Stimulated activated memory B cell treated with anti-CD40 and anti-IgM and Interleukin-4, amounts not matched to agents 10 μg/mL and 1 μg/mL and 100 μg/mL, for 72 hours (primary cell): ENCODE results near the gene NFATC1.

ENCODE experiments used
- ATAC-seq: fragments of 150-1000 bp; cut with Tn5 transposase; 2 replicates; pipeline ENCODE4 v1.10.0; 2021
- H3K27ac Mint-ChIP-seq: one replicate; pipeline ENCODE4 v1.8.0; 2022; ENCODE audit warnings: mild to moderate bottlenecking, mixed read lengths
- H3K27me3 Mint-ChIP-seq: one replicate; pipeline ENCODE4 v1.8.0; 2022; ENCODE audit warnings: mixed read lengths
- H3K36me3 Mint-ChIP-seq: one replicate; pipeline ENCODE4 v1.8.0; 2022; ENCODE audit warnings: mixed read lengths
- H3K4me1 Mint-ChIP-seq: one replicate; pipeline ENCODE4 v1.8.0; 2022; ENCODE audit warnings: mixed read lengths
- H3K4me3 Mint-ChIP-seq: one replicate; pipeline ENCODE4 v1.8.0; 2022; ENCODE audit warnings: mild to moderate bottlenecking, moderate library complexity, mixed read lengths
- H3K9me3 Mint-ChIP-seq: one replicate; pipeline ENCODE4 v1.8.0; 2022; ENCODE audit warnings: mixed read lengths

NFATC1 gene

DNA sequence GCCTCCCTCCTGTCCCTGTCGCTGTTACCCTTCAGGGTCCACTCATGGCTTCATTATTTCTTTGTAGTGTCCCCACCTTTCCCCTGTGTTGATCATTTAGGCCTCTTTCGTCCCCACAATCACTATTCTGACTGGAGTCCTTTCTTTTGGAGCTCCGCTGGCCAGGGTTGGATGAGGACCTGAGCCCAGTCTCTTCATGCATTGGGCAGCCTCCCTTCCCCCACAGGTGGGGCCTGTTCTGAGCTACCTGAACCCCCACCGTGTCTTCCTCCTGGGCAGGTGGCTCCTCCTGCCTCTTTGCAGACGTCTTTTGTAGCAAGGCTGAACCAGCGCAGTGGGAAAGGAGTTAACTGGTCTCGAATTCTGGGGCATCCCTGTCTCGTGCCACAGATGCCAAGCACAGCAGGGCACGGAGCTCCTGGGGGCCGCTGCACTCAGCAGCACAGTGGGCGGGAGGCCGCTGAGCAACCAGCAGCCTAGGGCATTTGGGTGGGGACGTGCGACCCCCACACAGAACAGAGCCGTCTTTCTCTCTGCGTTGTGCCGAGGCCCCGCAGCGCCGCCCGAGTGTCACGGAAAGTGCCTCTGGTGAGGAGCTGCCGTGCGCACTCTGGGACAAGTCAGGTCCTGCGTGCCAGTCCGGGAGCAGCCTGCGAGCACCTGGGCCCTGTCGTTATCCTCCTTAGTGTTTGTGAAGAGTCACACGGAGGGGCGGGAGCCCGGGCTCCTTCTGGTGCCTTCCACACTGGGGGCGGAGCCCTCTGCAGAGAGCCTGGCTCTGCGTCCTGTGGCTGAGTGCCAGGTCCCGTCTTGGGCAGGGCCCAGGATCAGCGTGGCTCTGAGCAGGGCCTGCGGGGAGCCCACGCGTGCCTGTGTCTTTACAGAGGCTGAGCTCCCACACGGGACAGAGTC lies 130.1 kb downstream of the NFATC1 start:
- ATAC-seq, result no peak
- H3K9me3 Mint-ChIP-seq, result peaks cover 3% of the 10 kb centered on the region
- H3K36me3 Mint-ChIP-seq, result peaks cover 45% of the 10 kb centered on the region
- peaks cover 62% of the 10 kb centered on the region for H3K4me1 Mint-ChIP-seq
- peak overlapping the region; percentile 95 for H3K27ac Mint-ChIP-seq
- no peaks in the 10 kb centered on the region for H3K27me3 Mint-ChIP-seq
- peak overlapping the region; percentile 63 for H3K4me3 Mint-ChIP-seq

DNA sequence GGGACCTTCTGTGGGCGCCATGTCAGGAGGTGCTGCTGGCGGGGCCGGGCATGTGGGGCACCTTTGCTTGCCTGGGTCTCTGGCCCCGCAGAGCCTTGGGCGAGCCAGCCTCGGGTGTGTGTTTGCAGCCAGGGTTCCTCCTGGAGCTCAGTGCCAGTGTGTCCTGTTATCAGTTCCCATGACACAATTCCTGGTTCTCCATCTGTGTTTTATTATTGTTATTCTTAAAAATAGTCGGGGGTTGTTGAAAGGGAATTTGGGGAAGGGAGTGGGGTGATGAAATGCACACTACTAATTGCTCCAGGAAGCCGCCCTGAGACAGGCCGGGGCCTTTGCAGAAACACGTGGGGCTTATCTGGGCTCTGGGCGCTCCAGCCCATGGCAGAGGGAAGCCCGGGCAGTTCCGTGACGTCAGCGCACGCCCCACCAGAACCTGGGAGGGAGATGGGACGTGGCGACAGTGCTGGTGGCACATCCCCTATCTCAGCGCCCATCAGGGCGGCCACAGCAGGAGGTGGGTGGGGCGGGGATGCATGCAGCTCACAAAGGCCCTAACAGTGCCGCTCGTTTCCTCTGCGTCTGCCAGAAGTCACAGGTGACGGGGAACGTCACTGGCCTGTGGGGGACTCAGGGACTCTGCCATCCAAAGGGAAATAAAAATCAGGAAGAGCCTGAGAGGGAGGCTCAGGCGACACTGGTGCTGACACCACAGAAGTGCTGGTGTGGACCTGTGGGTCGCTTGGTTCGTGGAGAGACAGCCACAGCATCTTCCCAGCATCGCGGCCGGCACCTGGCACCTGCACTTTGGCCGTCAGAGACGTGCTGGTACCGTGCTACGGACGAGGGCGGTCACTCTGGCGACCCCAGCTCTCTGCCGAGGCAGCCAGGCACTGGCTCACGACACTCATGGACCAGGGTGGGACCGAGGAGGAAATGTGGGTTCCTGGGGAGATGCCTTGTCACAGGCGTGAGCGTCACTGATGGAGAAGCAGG lies 131.0 kb downstream of the NFATC1 start:
- peak overlapping the region; percentile 95 for H3K27ac Mint-ChIP-seq
- H3K4me3 Mint-ChIP-seq, result no peak overlapping the region
- H3K9me3 Mint-ChIP-seq, result peaks cover 3% of the 10 kb centered on the region
- H3K27me3 Mint-ChIP-seq, result no peaks in the 10 kb centered on the region
- ATAC-seq, result no peak
- H3K36me3 Mint-ChIP-seq, result peaks cover 48% of the 10 kb centered on the region
- H3K4me1 Mint-ChIP-seq, result peaks cover 53% of the 10 kb centered on the region

DNA sequence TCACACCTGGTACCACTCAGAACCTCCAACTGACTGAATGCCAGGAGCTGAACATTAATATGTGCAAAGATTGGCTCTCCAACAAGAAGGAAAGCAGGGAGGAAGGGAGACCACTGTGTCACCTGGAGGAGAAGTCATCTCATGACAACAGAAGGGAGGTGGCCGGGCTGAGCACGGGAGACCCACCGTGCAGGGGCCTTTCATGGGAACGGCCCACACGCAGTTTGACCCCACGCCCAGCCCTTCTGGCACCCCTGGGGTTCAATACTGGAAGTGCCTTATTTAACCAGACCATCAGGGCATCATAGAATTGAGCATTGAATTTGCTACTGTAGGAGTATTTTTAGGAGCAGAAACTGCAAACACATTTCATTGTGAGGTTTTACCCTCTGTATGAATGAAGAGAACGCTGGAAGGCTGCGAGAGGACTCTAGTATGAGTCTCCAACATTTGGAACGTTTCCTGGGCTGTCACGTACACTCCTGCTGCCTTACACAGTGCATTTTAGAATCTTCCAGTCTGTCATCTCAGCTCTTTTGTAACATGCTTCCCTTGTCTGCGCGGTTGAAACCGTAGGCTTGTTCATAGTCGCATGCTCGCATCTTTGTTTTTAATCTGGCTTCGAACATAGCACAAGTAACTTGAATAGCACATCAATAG lies 132.1 kb downstream of the NFATC1 start:
- no peaks in the 10 kb centered on the region for H3K27me3 Mint-ChIP-seq
- H3K9me3 Mint-ChIP-seq, result peaks cover 3% of the 10 kb centered on the region
- H3K4me3 Mint-ChIP-seq, result no peak overlapping the region
- H3K36me3 Mint-ChIP-seq, result peaks cover 48% of the 10 kb centered on the region
- ATAC-seq, result no peak
- H3K4me1 Mint-ChIP-seq, result peaks cover 42% of the 10 kb centered on the region
- H3K27ac Mint-ChIP-seq, result peak overlapping the region; percentile 24

DNA sequence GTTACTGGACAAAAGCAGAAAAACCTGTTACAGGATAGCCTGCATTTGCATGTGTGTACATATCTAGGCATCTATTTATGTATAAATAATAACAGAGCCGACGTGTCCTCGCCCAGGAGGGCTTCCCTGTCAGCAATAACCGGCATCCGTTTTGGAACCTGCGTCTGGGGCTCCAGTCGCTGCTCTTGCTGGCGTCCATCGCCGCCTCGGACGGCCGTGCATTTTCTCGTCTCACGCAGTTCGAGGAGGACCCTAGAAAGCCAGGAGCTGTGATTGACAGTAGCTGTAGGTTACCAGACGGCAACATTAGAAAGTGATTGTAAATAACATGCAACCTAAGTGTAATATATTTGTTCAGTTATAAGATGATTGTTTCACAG lies 132.6 kb downstream of the NFATC1 start:
- Mint-ChIP-seq H3K4me3 (no peak overlapping the region), H3K36me3 (peaks cover 48% of the 10 kb centered on the region), H3K27ac (no peak overlapping the region), H3K4me1 (peaks cover 37% of the 10 kb centered on the region), H3K27me3 (no peaks in the 10 kb centered on the region), H3K9me3 (peaks cover 3% of the 10 kb centered on the region)
- no peak for ATAC-seq

DNA sequence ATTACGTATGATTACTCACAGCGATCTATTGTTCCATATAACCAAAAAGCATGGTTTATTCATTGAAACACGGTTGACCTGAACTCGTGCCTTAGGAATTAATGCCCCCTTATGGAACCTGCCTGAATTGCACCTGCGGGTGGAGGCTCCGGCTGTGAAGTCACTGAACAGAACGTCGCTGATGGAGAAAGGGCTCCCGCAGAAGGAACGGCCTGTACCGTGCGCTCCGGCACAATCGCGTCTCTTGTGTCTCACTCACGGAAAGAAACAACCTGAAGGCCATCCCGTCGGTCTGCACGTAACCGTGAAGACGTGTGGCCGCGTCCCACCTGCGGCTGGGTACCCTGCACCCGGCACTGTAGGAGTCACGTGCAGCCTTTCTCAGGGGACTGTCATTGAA lies 133.1 kb downstream of the NFATC1 start:
- H3K27me3 Mint-ChIP-seq, result no peaks in the 10 kb centered on the region
- no peak overlapping the region for H3K27ac Mint-ChIP-seq
- H3K36me3 Mint-ChIP-seq, result peaks cover 48% of the 10 kb centered on the region
- peaks cover 32% of the 10 kb centered on the region for H3K4me1 Mint-ChIP-seq
- ATAC-seq, result no peak
- H3K4me3 Mint-ChIP-seq, result no peak overlapping the region
- peaks cover 3% of the 10 kb centered on the region for H3K9me3 Mint-ChIP-seq

DNA sequence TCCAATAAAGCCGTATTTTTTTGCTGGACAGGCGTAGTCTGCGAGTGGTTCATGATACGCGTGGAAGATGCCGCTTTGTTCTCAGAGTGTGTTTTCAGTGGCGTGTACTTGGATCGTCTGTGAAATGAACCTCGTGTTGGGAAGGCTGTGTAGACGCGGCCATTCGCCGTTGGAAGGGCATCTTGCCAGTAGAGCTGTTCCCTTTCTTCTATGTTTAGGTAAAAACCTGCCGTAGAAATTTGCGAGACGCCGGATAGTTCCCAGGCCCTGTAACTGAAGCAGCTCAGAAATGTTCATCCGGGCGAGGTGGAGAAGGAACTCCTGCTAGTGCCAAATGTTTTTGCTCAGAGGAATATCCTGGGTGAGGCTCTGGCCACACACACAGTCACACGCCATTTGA lies 133.6 kb downstream of the NFATC1 start:
- Mint-ChIP-seq H3K27ac (no peak overlapping the region), H3K9me3 (peaks cover 3% of the 10 kb centered on the region), H3K4me1 (peaks cover 27% of the 10 kb centered on the region), H3K36me3 (peaks cover 48% of the 10 kb centered on the region), H3K27me3 (no peaks in the 10 kb centered on the region), H3K4me3 (no peak overlapping the region)
- ATAC-seq, result no peak

DNA sequence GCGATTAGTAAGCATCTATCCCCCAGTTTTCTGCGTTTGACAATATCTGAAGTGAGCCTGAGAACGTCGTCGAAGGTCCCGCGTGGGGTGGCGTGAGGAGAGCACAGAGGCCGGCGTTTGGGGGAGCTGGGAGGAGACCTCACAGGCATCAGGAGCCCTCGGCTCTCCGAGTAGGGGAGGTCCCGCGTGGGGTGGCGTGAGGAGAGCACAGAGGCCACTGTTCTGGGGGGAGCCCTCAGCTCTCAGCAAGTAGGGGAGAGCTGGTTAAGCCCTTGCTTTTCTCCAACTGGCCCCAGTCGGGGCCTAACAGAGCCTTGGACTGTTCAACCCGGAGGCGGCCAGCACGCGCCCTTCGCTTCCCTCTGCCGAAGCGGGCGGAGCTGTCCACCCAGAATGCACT lies 134.3 kb downstream of the NFATC1 start:
- H3K9me3 Mint-ChIP-seq, result peaks cover 3% of the 10 kb centered on the region
- no peak for ATAC-seq
- H3K36me3 Mint-ChIP-seq, result peaks cover 43% of the 10 kb centered on the region
- no peak overlapping the region for H3K4me3 Mint-ChIP-seq
- no peak overlapping the region for H3K27ac Mint-ChIP-seq
- peaks cover 20% of the 10 kb centered on the region for H3K4me1 Mint-ChIP-seq
- H3K27me3 Mint-ChIP-seq, result no peaks in the 10 kb centered on the region

DNA sequence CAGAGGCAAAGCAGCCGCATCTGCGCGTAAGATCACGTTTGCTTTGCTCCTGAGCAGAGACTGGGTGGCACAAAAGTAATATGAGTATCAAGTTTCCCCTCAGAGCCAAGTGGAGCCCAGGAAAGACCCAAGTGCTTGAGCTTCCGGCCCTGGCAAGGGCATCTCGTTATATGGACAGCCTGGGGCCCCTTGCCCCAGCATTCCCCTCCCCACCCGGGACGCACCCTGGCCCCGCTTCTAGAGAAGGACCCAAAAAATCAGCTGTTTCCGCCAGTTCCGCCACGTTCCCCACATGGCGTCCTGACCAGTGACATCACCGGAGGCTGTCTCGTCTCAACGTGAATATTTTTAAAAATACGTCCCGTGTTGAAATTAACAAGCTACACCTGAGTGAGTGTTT lies 135.1 kb downstream of the NFATC1 start:
- H3K4me1 Mint-ChIP-seq, result peaks cover 12% of the 10 kb centered on the region
- no peaks in the 10 kb centered on the region for H3K27me3 Mint-ChIP-seq
- no peak for ATAC-seq
- H3K9me3 Mint-ChIP-seq, result no peaks in the 10 kb centered on the region
- H3K27ac Mint-ChIP-seq, result no peak overlapping the region
- H3K4me3 Mint-ChIP-seq, result no peak overlapping the region
- peaks cover 37% of the 10 kb centered on the region for H3K36me3 Mint-ChIP-seq

DNA sequence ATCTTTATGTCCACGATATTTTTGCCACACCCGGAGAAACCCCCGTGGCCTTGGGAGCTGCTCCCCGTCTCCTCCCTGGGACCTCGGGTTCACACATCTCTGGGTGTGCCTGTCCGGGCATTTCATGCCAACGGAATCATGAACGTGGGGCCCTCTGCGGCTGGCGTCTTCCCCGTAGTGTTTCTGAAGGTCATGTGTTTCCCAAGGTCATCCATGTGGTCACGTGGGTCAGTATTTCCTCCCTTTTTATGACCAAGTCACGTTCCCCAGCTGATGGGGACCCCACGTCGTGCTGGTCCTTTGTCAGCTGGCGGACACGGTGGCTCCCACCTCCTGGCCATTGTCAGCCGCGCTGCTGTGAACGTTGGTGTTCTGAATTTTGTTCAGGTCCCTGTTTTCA lies 135.7 kb downstream of the NFATC1 start:
- H3K27me3 Mint-ChIP-seq, result no peaks in the 10 kb centered on the region
- no peaks in the 10 kb centered on the region for H3K9me3 Mint-ChIP-seq
- ATAC-seq, result no peak
- peaks cover 36% of the 10 kb centered on the region for H3K36me3 Mint-ChIP-seq
- peaks cover 8% of the 10 kb centered on the region for H3K4me1 Mint-ChIP-seq
- H3K27ac Mint-ChIP-seq, result no peak overlapping the region
- H3K4me3 Mint-ChIP-seq, result no peak overlapping the region

DNA sequence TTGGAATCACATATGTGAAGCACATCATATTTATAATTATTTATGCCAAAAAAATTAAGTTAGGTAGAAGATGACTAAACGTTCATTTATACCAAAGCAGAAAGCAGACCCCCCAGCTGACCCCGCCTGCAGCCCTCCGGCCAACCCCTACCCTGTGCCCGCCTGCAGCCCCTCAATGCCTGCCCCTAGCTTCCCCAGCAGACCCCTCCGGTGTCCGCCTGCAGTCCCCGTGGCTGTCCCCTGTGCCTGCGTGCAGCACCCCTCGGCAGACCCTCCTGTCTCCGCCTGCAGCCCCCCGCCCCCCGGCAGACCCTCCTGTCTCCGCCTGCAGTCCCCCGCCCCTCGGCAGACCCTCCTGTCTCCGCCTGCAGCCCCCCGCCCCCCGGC lies 136.2 kb downstream of the NFATC1 start:
- H3K9me3 Mint-ChIP-seq, result no peaks in the 10 kb centered on the region
- peaks cover 35% of the 10 kb centered on the region for H3K36me3 Mint-ChIP-seq
- H3K27ac Mint-ChIP-seq, result no peak overlapping the region
- no peak for ATAC-seq
- H3K4me1 Mint-ChIP-seq, result peaks cover 8% of the 10 kb centered on the region
- H3K27me3 Mint-ChIP-seq, result no peaks in the 10 kb centered on the region
- no peak overlapping the region for H3K4me3 Mint-ChIP-seq

DNA sequence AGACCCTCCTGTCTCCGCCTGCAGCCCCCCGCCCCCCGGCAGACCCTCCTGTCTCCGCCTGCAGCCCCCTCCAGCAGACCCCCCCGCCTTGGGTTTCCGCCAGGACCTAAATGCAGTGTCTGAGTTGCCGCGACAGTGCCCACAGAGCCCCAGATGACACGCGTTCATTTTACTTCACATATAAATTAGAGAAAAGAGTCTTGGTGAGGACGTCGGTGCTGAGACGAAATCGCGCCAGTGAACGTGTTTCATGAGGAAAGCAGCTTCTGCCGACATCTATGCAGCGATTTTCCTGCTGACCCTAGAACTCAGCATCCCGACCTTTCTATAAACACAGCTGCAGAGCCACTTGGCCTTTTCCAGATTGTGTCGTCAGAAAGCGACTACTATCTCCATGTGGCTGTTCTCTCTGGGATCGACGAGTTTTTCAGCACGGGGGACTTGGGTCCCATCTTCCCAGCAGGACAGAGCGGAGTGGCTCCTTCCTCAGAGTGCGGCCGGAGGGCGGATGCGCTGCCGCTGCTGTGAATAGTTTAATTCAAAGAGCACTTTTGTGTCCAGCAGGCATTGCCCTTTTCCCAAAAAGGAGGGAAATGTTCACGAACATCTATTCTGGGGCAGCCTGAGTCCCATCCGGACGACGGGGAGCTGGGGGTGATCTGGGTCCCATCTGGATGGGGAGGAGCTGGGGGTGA lies 136.7 kb downstream of the NFATC1 start:
- H3K4me3 Mint-ChIP-seq, result no peak overlapping the region
- H3K27ac Mint-ChIP-seq, result no peak overlapping the region
- no peak for ATAC-seq

DNA sequence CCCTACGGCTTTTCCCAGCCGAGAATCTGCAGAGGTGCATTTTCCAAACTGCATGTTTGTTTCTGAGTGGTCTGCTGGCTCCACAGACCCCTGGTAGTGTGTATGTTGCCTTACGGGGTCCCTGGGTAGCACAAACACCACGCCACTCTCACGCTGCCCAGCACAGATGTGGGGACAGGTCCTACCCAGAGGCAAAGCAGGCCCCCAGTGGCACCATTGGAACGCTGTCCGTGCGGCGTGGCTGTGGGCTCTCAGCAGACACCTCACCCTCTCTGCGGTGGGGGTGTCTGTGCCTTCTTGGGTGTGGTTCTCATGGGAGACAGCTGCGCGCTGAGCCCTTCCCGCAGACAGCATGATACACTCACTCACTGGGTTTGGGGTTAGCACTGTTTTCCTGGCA lies 137.4 kb downstream of the NFATC1 start:
- Mint-ChIP-seq H3K27ac (no peak overlapping the region), H3K9me3 (peaks cover 3% of the 10 kb centered on the region), H3K4me3 (no peak overlapping the region), H3K27me3 (no peaks in the 10 kb centered on the region), H3K36me3 (peaks cover 30% of the 10 kb centered on the region), H3K4me1 (peaks cover 8% of the 10 kb centered on the region)
- no peak for ATAC-seq

More for the DNA sequence above, 136.7 kb downstream of the NFATC1 start:
- H3K4me1 Mint-ChIP-seq, result peaks cover 8% of the 10 kb centered on the region
- peaks cover 30% of the 10 kb centered on the region for H3K36me3 Mint-ChIP-seq
- no peaks in the 10 kb centered on the region for H3K9me3 Mint-ChIP-seq
- H3K27me3 Mint-ChIP-seq, result no peaks in the 10 kb centered on the region

DNA sequence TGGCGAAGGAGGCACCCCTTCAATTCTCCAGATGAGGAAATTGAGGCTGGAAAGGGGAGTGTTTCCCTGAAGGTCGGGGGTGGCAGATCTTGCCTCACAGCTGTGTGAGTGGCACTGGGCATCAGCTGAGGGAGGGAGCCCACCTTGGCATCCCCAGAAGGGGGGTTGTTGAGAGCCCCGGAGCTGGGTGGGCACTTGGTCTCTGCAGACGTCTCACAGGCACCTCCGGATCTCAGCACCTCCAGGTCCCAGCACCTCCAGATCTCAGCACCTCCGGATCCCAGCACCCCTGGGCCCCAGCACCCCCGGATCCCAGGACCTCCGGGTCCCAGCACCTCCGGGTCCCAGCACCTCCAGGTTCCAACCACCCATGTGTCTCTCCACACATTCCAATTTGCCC lies 137.9 kb downstream of the NFATC1 start:
- Mint-ChIP-seq H3K9me3 (peaks cover 3% of the 10 kb centered on the region), H3K4me3 (no peak overlapping the region), H3K27me3 (no peaks in the 10 kb centered on the region), H3K27ac (no peak overlapping the region), H3K4me1 (peaks cover 6% of the 10 kb centered on the region), H3K36me3 (peaks cover 32% of the 10 kb centered on the region)
- no peak for ATAC-seq

DNA sequence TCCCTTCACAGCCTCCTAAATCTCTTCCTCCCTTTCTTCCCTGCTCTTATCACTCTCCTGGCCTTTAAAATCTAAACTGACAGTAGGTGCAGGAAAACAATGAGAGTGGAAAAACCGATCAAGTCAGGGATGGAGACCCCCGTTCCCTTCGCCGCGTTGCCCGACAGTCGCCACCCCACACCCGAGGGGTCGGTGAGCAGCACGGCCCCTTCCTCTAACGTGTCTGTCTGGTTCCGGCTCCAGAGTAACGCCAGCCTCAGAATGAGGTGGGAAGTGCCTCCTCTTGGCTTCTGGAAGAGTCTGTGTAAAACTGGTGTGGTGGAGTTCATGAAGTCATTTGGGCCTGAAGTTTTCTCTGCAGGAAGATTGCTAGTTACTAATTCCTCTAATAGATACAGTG lies 138.6 kb downstream of the NFATC1 start:
- ATAC-seq, result no peak
- Mint-ChIP-seq H3K4me1 (no peaks in the 10 kb centered on the region), H3K36me3 (peaks cover 33% of the 10 kb centered on the region), H3K9me3 (peaks cover 3% of the 10 kb centered on the region), H3K27me3 (no peaks in the 10 kb centered on the region), H3K27ac (no peak overlapping the region), H3K4me3 (no peak overlapping the region)
